Stimulated activated naive CD4-positive, alpha-beta T cell treated with Interleukin-2 at 50 U/mL for 16 hours (primary cell): ENCODE measurements around the gene CD1B.
"Not testable (repeated sequence)": the region's sequence is repeated elsewhere in the genome, so short reads cannot be mapped to it uniquely, and the experiment has no call there.

ENCODE experiments used
- DNase-seq: peaks from one replicate; lab custom pipeline; 2025; lab: John Stamatoyannopoulos, UW

The CD1B gene

DNA sequence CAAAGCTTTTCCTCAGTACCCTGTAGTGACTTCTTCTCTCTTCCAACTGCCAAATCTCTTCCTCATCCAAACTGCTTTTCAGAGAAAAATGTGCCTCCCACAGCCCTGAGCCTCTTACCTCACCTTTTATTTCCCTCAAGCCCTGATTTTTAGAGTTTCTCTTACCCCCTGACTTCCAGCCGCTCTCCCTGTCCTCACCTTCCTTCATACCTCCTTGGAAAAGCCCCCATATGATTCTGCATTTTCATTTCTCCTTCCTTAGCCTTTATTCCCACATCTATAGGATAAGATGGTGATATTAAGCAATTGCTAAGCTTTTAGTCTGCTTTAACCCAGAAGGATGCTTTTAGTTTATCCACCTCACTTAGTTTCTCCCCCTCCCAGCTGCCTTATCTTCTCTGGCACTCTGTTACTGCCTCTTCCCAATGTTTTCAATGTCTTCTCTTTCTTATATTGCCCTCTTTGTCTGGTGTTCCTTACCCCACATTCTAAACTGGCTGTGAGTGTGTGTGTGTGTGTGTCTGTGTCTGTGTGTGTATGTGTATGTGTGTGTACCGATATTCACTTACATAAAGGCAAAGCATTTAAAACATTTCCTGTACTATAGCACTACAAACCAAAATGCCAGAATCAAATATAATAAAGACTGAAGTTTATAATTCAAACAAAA lies at the start of gene CD1B:
CD1B (minus strand) TSS at position 51 of the 670 bp plus-strand sequence. CDS start 108 bp downstream, outside the sequence.
- DNase-seq = no peak

DNA sequence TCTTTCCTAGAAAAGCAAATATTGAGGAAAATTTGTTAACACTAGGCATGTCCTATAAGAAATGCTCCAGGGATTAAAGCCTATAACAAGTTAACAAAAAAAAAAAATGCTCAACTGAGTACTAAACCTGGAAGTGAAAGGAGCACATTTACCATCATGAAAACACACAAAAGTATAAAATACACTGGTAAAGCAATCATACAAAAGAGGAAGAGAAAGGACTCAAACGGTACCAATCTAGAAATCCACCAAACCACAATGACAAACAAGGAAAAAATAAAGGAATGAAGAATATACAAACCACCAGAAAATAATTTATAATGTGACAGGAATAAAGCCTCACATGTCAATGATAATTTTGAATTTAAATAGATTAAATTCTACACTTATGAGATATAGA lies 43.5 kb upstream of the CD1B start:
- DNase-seq = no peak

GRCh38 chr1:158374101-158374500 lies 42.8 kb upstream of the CD1B start:
- not testable (repeated sequence) for DNase-seq

DNA sequence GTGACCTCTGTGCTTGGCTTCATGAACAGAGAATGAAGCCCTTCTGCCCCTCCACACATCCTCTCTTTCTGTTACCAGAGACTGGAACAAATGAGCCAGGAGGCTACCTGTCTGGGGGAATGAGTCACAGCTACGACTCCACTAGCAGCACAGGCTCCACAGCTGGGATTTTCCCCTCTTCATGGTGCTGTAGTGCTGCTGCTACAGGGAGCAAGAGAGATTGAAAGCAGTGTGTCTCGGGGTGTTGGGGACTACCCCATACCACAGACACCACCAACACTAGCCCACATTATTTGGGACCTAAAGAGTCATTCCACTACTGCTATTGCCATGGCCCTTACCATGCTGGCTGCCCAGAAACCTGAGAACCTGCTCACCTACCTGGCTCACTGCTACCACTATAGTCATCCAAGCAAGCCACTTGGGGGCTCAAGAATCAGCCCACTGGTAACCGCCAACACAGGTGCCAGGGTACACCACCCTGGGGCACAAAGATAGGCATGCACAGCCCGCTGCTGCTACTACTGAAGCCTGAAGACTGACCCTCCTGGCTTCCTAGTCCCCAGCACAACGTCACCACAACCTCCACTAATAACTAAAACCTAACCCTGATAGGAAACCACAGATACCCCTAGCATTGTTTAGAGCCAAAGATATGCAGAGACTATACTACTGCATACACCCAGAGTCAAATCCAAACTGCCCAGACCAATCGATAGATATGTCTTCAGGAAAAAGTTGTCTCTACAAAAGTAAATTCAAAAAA lies 40.0 kb upstream of the CD1B start:
- no peak for DNase-seq

DNA sequence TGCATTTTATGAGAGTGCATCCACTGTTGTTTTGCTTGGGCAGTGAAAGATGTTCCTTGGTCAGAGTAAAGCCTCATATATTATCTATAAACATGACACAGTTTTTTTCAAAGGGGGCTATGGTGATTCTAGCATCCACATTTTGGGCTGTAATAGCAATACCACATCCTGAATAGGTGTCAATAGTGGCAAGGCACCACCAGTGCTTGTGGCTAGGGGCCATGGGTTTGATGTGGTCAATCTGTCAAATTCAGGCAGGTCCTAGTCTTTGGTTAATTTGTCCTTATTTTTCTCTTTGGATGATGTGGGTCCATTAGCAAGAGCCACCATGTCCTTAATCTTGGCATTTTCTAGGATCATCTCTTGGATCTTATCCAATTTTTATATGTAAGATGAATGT lies 35.5 kb upstream of the CD1B start:
- DNase-seq = no peak

GRCh38 chr1:158362941-158363340 lies 31.6 kb upstream of the CD1B start:
- no peak for DNase-seq

- no peak for DNase-seq
These were observed 31.2 kb upstream of the CD1B start for GRCh38 chr1:158362482-158362881.

DNA sequence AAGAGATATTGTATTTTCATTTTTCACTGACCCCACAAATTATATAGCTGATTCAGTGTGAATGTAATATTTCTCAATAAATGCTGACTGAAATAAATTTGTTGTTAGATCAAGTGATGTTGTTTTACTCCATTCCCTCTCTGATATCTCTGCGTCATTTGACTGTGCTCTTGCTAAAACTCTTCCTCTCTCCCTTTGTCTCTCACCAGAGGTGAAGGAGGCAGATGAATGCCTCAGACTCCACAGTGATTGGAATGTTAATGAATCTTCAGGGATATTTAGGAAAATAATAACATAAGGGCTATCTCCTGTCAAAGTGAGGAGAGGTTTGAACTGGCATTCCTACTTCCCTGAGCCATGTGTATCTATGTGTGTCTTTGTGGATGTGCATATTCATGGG lies 26.1 kb upstream of the CD1B start:
- DNase-seq = no peak

GRCh38 chr1:158356616-158357015 lies 25.3 kb upstream of the CD1B start:
- no peak for DNase-seq

DNA sequence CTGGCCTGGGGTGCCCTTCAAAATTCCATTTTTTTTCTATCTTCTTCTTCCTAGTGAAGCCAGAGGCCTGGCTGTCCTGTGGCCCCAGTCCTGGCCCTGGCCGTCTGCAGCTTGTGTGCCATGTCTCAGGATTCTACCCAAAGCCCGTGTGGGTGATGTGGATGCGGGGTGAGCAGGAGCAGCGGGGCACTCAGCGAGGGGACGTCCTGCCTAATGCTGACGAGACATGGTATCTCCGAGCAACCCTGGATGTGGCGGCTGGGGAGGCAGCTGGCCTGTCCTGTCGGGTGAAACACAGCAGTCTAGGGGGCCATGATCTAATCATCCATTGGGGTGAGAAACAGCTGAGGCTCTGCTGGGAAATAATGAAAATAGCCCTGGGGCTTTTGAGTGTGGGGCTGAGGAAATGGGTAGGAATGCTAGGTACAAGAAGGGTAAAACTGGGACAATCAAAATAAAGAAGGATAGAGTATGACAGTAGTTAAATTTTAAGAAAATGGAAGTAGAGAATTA lies 24.5 kb upstream of the CD1B start:
- no peak for DNase-seq

GRCh38 chr1:158354255-158354654 lies 22.9 kb upstream of the CD1B start:
- DNase-seq = no peak

DNA sequence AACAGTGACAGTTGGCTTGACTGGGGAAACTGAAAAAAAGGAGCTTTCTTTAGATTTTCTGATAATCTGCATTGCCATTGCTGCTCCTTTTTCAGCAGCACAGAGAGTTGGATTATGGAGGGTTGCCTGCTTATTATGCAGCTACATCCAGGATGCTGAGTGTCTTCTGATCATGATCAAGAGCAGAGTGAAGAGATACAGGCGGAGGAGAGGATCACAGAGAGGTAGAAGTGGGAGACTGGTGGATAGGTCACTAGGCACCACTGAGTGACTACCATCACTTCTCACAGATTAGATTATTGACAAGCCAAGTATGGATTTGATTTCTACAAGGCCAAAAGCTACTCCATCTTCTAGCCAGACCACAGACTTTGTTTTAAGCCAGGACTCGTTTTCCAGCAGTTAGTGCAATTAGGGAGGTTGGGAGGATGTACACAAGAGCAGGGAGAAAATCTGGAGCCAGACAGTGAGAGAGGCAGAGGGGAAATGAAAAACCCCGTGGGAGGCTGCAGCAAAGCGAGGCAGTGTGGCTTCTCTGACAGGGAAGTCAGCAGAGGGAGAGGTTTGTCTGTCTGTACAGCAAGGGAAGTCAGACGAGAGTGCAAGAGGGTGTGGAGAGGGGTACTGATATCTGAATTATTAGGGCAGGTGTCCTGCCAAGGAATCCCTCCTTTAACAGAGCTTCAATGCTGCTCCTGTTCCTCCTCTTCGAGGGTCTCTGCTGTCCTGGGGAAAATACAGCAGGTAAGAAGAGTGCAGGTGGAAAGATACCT lies 22.2 kb upstream of the CD1B start, which contains the start of gene CD1E:
CD1E (plus strand) TSS at position 592 of the 773 bp plus-strand sequence; CDS start at position 687, 95 bp downstream.
- DNase-seq = no peak

DNA sequence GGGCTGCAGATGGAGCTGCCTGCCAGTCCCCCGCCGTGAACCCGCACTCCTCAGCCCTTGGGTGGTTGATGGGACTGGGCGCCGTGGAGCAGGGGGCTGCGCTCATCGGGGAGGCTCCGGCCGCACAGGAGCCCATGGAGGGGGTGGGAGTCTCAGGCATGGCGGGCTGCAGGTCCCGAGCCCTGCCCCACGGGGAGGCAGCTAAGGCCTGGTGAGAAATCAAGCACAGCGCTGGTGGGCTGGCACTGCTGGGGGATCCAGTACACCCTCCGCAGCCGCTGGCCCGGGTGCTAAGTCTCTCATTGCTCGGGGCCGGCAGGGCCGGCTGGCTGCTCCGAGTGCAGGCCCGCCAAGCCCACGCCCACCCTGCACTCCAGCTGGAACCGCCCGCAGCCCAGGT lies 17.6 kb upstream of the CD1B start:
- DNase-seq = not testable (repeated sequence)

- not testable (repeated sequence) for DNase-seq
These were observed 5.1 kb upstream of the CD1B start for GRCh38 chr1:158336413-158336812.

- no peak for DNase-seq
These were observed 3.8 kb upstream of the CD1B start for GRCh38 chr1:158335213-158335532.

GRCh38 chr1:158334526-158335212 lies 3.3 kb upstream of the CD1B start:
- DNase-seq = no peak

GRCh38 chr1:158333405-158334155 lies 2.2 kb upstream of the CD1B start:
- no peak for DNase-seq

DNA sequence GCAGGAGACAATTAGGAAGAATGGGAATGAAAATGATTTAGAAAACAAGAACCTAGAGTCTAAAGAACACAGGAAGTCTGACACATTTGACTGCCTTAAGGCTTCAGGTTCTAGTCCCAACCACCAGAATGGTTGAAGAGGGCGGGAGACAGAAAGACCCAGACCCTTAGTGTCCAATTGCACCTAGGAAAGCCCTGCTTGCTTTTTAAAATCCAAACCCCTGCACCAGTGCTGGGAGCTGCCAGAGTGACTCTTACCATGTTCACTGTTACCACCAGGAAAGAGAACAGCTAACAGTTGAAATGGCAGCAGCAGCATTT lies 265 bp downstream of the CD1B start:
- DNase-seq = no peak

DNA sequence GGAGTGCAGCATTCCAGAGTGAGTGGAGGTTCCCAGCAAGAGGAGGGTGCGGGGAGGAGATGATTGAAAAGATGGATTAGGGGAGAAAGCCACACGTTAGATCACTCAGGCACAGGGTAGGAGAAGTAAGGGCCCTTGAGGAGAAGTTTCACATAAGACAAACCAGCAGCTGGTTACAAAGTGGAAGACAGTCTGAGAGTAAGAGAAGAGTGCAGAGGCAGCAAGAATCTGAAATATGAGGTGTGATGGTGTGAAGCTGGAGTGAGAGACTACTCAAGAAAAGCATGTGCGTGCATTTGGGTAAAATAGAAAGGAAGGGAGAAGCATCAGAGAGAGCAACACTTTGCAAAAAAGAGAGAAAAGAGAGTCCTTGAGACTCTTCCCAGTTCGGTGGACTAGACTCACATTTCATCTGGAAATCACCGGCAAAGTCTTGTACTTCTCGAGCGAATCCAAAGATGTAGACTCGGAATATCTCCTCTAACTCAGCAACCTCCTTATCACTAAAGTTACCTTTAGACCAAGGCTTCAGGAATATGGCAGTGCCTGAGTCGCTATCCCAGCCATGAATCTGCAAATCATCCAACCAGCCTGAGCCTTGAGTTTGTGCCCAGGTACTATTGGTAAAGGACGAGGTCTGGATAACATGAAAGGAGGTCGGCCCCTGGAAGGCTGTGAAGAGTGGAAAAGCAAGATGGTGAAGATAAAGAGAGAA lies 783 bp downstream of the CD1B start:
- no peak for DNase-seq

- no peak for DNase-seq
These were observed 1.6 kb downstream of the CD1B start for GRCh38 chr1:158329733-158330132.

DNA sequence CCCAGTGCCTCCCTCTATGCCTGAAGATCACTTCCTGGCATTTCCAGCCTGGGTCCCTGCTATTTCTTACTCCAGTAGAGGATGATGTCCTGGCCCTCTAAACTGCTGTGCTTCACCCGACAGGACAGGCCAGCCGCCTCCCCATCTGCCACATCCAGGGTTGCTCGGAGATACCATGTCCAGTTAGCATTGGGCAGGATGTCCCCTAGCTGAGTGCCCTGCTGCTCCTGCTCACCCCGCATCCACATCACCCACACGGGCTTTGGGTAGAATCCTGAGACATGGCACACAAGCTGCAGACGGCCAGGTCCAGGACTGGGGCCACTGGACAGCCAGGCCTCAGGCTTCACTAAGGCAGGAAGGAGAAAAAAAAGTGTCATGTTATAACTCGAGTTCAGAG lies 2.0 kb downstream of the CD1B start:
- no peak for DNase-seq
